D721Med (cell line): Measurements from ENCODE around the gene TMEM14A.

ENCODE experiments used
- DNase-seq: peaks from one replicate; pipeline ENCODE4 v3.0.0; 2011; ENCODE audit warnings: low spot score; ENCODE audit not compliant: insufficient read length
- FAIRE-seq: peaks from 2 replicates; lab custom pipeline; 2011; peaks lifted over from hg19 to GRCh38; lab: Jason Lieb, UNC
- CTCF ChIP-seq: IDR thresholded peaks from 2 replicates; pipeline ENCODE4 v1.5.1; 2012; ENCODE audit warnings: mild to moderate bottlenecking, control low read depth; ENCODE audit not compliant: insufficient read depth; ENCODE audit errors: missing control alignments

TMEM14A gene

GRCh38 chr6:52644253-52644652, 26.7 kb upstream of the TMEM14A start:
- DNase-seq (no peak), FAIRE-seq (no peak)
- no peak for TF ChIP-seq CTCF

- DNase-seq (no peak), FAIRE-seq (no peak)
- TF ChIP-seq CTCF = no peak
Measured at GRCh38 chr6:52645976-52646375, 24.9 kb upstream of the TMEM14A start.

- FAIRE-seq = no peak
- no peak for DNase-seq
- TF ChIP-seq CTCF = no peak
Measured at GRCh38 chr6:52647199-52647598, 23.7 kb upstream of the TMEM14A start.

- DNase-seq (no peak), FAIRE-seq (no peak)
- TF ChIP-seq CTCF = no peak
Measured at GRCh38 chr6:52649536-52650160, 21.3 kb upstream of the TMEM14A start.

GRCh38 chr6:52650941-52651340, 20.0 kb upstream of the TMEM14A start:
- no peak for DNase-seq
- FAIRE-seq = no peak
- no peak for TF ChIP-seq CTCF

GRCh38 chr6:52653151-52653550, 17.8 kb upstream of the TMEM14A start:
- no peak for TF ChIP-seq CTCF
- no peak for DNase-seq
- no peak for FAIRE-seq

GRCh38 chr6:52654007-52654406, 16.9 kb upstream of the TMEM14A start:
- no peak for DNase-seq
- FAIRE-seq = no peak
- no peak for TF ChIP-seq CTCF
